AG09309 (cell line): ENCODE results near the gene CTRL.

Source experiments
- DNase-seq: peaks from one replicate; pipeline ENCODE4 v3.0.0-alpha.2; 2010; ENCODE audit warnings: low read depth
- H3K4me3 ChIP-seq: 2 replicates; pipeline ENCODE4 v1.5.1; 2011; ENCODE audit warnings: mild to moderate bottlenecking, low read depth, low read length, moderate library complexity; ENCODE audit not compliant: control insufficient read depth
- TF ChIP-seq, protein P1 (sequence below): IDR thresholded peaks from 2 replicates; pipeline ENCODE4 v1.5.1; 2011; ENCODE audit warnings: mild to moderate bottlenecking, low read depth, low read length, inconsistent platforms; ENCODE audit not compliant: insufficient read depth, control insufficient read depth; ENCODE audit errors: missing control alignments

The CTRL gene

DNA sequence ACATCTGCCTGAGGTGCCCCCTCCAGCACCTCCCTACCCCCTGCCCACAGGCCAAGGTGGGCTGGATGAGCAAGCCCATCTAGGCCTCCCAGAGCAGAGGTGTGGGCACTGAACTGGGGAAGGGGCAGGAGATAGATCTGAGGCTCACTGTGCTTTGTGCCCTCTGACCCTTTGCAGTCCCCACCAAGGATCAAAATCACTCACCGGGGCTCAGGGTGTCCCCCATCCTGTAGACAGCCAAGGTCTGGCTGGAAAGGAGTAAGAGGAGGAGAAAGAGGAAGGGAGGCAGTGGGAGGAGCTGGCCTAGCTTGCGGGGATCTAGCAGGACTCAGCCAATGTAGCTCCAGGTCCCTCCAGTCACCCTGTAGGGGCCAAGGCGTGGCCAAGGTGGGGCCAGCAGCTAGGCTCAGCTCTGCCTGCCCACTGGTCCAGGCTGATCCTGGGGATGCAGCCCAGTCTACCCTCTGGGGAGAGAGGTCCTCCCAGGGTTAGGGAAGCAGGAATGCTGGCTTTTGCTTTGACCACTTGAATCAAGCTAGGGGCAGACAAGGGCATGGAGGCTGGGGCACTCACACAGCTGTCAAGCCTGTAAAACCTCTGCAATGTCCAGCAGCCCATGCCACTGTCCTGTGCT lies 35.0 kb upstream of the CTRL start:
- peak overlapping the region; percentile 51 for H3K4me3 ChIP-seq
- DNase-seq: no peak
- TF ChIP-seq, protein P1, sequence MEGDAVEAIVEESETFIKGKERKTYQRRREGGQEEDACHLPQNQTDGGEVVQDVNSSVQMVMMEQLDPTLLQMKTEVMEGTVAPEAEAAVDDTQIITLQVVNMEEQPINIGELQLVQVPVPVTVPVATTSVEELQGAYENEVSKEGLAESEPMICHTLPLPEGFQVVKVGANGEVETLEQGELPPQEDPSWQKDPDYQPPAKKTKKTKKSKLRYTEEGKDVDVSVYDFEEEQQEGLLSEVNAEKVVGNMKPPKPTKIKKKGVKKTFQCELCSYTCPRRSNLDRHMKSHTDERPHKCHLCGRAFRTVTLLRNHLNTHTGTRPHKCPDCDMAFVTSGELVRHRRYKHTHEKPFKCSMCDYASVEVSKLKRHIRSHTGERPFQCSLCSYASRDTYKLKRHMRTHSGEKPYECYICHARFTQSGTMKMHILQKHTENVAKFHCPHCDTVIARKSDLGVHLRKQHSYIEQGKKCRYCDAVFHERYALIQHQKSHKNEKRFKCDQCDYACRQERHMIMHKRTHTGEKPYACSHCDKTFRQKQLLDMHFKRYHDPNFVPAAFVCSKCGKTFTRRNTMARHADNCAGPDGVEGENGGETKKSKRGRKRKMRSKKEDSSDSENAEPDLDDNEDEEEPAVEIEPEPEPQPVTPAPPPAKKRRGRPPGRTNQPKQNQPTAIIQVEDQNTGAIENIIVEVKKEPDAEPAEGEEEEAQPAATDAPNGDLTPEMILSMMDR: no peak

DNA sequence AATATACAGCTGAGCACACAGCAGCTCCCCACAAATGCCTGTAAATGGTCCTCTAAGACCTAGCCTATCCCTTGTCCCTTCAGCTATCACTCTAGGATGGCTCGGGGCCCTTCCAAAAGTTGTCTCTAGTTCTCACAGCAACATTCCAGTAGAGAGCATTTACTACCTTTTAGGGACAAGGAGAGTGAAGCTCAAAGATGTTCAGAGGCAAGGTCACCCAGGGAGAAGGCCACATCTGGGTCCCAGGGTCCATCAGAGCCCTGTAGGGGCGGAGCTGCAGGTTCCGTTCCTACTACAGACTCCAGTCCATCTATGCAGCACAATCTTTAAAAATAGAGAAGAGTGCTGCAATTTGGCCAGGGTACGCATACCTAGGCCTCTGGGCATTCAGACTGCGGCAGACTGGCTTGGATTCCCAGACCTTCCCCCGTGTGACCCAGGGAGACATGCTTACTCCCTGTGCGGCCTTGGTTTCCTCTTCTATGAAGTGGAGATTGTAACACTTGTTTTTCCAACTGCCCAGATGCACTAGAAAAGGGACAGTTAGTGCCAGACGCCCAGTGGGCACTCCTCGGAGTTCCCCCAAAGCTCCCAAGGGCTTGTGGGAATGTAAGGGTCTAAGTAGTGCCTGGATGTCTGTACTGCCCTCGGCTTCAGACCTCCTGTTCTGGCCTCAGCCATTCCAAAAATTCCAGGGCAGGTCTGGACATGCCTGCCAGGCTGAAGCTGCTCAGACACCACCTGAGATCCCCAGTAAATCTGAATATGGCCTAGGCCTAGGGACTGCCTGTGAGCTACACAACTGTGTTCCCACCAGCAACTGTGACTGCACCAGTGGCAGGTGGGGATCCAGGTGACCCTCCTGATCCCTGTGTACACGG lies 34.2 kb upstream of the CTRL start:
- TF ChIP-seq, protein P1: no peak
- H3K4me3 ChIP-seq: peak overlapping the region; percentile 51
- no peak for DNase-seq

DNA sequence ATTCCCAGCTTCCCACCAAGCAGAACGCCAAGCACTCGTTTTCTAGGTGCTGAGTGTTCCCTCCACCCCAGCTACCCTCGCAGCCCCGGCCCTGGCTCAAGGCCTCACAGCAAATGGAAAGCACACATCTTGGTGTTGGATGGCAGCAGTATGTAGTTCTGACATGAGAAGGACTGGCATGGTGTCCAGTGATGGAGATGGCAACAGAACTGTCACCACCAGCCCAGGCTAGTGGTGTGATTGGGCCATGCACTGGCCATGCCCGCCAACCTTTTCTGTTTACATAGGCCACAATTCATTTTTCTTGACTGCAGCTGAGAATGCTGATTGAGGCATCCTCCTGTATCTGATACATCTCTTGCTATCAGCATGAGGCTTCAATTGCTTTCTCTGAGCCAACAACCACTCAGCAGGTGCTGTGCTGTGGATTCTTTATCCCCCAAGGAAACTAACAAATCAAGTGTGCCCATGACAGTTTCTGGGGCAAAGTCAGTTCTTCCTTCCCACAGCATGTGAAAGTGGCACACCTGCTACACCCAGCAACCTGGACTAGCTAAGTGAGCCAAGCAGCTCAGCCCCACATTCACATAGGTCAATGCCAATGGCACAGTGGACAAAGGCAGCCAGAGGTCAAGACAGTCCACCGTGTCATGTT lies 32.9 kb upstream of the CTRL start:
- no peak overlapping the region for H3K4me3 ChIP-seq
- TF ChIP-seq, protein P1: no peak
- DNase-seq: no peak

DNA sequence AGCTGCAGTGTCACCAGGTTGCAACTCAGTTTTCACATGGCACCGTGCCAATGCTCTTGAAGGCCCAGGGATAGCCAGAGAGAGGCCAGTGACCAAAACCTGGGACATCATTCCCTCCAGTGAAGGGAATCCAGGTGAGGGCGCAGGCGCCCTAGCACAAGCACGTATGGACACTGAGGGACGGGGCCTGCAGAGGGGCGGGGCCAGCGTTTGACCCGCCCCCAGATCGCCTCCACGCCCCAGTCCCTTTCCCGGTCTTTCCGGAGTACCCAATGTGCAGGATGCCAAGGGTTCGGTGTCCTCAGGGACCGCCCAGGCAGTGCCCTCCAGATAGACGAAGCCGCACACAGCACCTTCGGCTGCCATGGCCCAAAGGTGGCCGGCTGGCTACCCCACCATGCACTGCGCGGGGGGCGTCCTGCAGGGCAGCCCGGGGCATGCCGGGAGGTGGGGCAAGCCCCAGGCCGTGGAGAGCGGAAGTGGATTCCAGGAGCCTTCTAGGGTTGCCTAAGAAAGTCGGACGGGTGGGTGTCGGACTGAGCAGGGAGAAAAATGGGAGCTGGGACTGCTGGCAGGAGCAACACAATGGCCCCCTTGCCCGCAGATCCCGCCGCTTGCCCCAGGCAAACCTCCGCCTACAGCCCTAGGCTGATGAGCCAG lies 32.1 kb upstream of the CTRL start:
- no peak for DNase-seq
- TF ChIP-seq, protein P1: no peak
- H3K4me3 ChIP-seq: no peak overlapping the region

DNA sequence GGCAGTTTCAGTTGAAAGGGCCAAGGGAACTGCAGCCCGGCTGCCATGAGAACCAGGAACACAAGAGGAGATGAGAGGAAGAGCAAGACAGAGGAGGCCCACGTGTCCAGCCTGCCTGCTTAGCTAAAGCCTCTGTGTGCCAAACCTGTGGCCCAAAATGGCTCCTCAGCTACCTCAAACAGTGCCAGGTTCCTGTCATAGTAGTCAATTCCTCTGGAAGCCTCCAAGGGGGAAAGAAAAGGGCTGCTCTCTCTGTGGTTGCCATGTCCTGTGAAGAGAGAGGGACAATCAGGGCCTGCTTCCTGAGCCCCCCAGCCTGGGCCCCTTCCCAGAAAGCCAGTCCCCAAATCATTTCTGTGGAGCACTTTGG lies 31.6 kb upstream of the CTRL start:
- H3K4me3 ChIP-seq: no peak overlapping the region
- TF ChIP-seq, protein P1: no peak
- no peak for DNase-seq

DNA sequence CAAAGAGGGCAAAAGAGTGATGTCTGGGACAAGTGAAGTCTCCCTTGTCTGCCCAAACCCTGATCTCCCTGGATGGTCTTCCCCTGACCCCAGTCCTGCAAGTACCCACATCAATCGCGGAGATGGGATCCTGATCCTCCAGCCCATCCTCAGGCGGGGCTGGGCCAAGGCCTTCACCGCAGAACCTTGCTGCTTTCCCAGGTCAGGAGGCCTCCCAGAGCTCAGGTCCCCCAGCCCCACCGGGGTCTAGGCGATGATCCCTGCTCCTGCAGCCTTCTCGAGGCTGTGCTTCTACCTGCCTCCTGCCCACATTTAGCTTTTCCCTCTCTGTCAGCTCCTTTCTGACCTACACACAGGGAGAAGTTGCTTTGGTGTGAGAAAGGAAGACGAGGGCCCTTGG lies 30.5 kb upstream of the CTRL start:
- no peak for DNase-seq
- no peak overlapping the region for H3K4me3 ChIP-seq
- TF ChIP-seq, protein P1: no peak
